ENCODE results near the gene IP6K1. TPM values are rescaled to one million over a fixed set of nuclear protein-coding genes. Genes with fewer than 3 reads are reported as not detected.

The IP6K1 gene
- total RNA-seq, 1 experiment from 2014 or later: 30.6 TPM

- Histone ChIP-seq H2AFZ (ENCODE audit: low read depth, low read length, poor library complexity, severe bottlenecking) (no peak overlapping the region), H3K9me3 (ENCODE audit: control insufficient read depth in 1 of 2, insufficient read depth in 1 of 2, low read depth in 1 of 2, low read length in 2 of 2) (no peaks in the 10 kb centered on the region), H3K4me3 (replicated peaks in 1 of 2; ENCODE audit: low read depth in 1 of 2, low read length in 2 of 2) (no peak overlapping the region), H3K27me3 (ENCODE audit: insufficient read depth, low read length) (no peaks in the 10 kb centered on the region), H3K79me2 (ENCODE audit: insufficient read depth, low read length) (no peaks in the 10 kb centered on the region), H3K4me1 (ENCODE audit: control insufficient read depth in 1 of 2, insufficient read depth in 2 of 2, low read length in 2 of 2) (peaks cover 5 to 33% of the 10 kb centered on the region in 2 experiments; a peak in 3 of 4 replicates), H3K9ac (ENCODE audit: low read length) (no peak overlapping the region), H3K27ac (ENCODE audit: low read depth, low read length) (no peak overlapping the region), H3K9me2 (ENCODE audit: insufficient read depth) (no peaks in the 10 kb centered on the region), H4K20me1 (ENCODE audit: insufficient read depth) (no peaks in the 10 kb centered on the region), H3K36me3 (ENCODE audit: control insufficient read depth in 1 of 2, insufficient read depth in 2 of 2, low read length in 2 of 2) (no peaks in the 10 kb centered on the region), H3K4me2 (ENCODE audit: low read length) (no peak overlapping the region)
- no peak for TF ChIP-seq RAD21 (IDR thresholded peaks at IDR 0.05; ENCODE audit: low read depth)
- TF ChIP-seq JUND (IDR thresholded peaks at IDR 0.05): no peak
- TF ChIP-seq CTCF (IDR thresholded peaks at IDR 0.05 in 2 of 3, conservative IDR thresholded peaks at IDR 0.05 in 1 of 3; ENCODE audit: borderline replicate concordance in 1 of 3, insufficient read depth in 1 of 3, low read depth in 2 of 3, low read length in 2 of 3): no peak
- no peak for TF ChIP-seq REST (IDR thresholded peaks at IDR 0.05; ENCODE audit: low read depth)
- no peak for TF ChIP-seq ATF3 (IDR thresholded peaks at IDR 0.05)
- TF ChIP-seq MAX (IDR thresholded peaks at IDR 0.05): no peak
- no peak for TF ChIP-seq CEBPB (IDR thresholded peaks at IDR 0.05; ENCODE audit: low read depth)
- TF ChIP-seq SIN3A (IDR thresholded peaks at IDR 0.05; ENCODE audit: low read depth): no peak
- TF ChIP-seq SRF (IDR thresholded peaks at IDR 0.05; ENCODE audit: low read depth): no peak
- TF ChIP-seq SP1 (IDR thresholded peaks at IDR 0.05; ENCODE audit: low read depth): no peak
- TF ChIP-seq FOSL1 (IDR thresholded peaks at IDR 0.05; ENCODE audit: low read depth): no peak
- no peak for TF ChIP-seq TCF7L2 (IDR thresholded peaks at IDR 0.05; ENCODE audit: borderline replicate concordance, extremely low read depth, insufficient read depth, insufficient read length)
- no peak for TF ChIP-seq CBX3 (IDR thresholded peaks at IDR 0.05; ENCODE audit: low read depth)
- no peak for TF ChIP-seq ZBTB33 (IDR thresholded peaks at IDR 0.05; ENCODE audit: extremely low read depth, insufficient replicate concordance, low read length)
- TF ChIP-seq ZNF274 (IDR thresholded peaks at IDR 0.05; ENCODE audit: low read depth, low read length): no peak
- TF ChIP-seq EGR1 (IDR thresholded peaks at IDR 0.05; ENCODE audit: low read depth): no peak
- no peak for TF ChIP-seq ZFX (IDR thresholded peaks at IDR 0.05)
- ChIA-PET CTCF (interaction anchor here (3.0 kb wide), 1 partner anchor 40 kb away, joined by 13 read pairs; no protein-coding TSS in a partner anchor), POLR2A (interaction anchor here (0.6 kb wide), 1 partner anchor 781 kb away, joined by 3 read pairs; no protein-coding TSS in a partner anchor), RAD21 (ENCODE audit: low non-redundant PET in 1 of 2, low total read pairs in 2 of 2, uncharacterized antibody in 2 of 2, unreplicated experiment in 2 of 2) (no interaction called here)
- ATAC-seq: no peak
- no TSS peak for BruUV-seq (replicated peaks)
- intact Hi-C loops (cut with micrococcal nuclease): no loop called here
- DNase-seq (ENCODE audit: low read depth, low spot score): no peak
These were observed 14.8 kb upstream of the IP6K1 start for GRCh38 chr3:49801160-49801559.
